ENCODE measurements around the gene NF1.

NF1 gene

GRCh38 chr17:31113939-31114338 lies 19.2 kb downstream of the NF1 start:
- no peak overlapping the region for H3K4me3 ChIP-seq (ENCODE audit: low read length)
- no peak for TF ChIP-seq CTCF (conservative IDR thresholded peaks at IDR 0.05; ENCODE audit: low read depth, low read length)
- no peak for DNase-seq (ENCODE audit: low read depth)

DNA sequence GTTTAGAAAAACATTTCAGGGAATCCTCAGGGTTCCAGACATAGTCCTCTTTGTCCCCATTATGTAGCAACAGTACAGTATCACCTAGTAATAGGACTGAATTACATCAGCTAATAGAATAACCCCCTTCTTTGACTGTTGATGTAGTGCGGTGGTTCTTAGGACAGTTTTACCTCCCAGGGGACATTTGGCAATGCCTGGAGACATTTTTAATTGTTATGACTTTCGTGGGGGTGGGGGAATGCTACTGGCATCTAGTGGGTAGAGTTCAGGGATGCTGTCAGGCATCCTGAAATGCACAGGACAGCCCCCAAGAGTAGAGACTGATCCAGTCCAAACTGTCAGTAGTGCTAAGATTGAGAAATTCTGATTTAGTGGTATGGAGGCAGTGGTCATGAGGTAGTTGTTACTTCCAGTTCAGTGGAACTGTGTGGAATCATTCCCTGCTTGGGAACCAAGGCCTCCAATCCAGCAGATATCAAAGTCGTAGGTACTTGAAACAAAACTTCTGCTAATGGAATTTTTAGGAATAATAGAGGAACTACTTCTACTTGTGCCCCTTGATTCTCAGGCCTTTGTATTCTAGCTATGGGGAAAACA lies 20.3 kb downstream of the NF1 start:
- TF ChIP-seq CTCF (conservative IDR thresholded peaks at IDR 0.05; ENCODE audit: low read depth, low read length), result no peak
- no peak for DNase-seq (ENCODE audit: low read depth)
- H3K4me3 ChIP-seq (ENCODE audit: low read length), result no peak overlapping the region

GRCh38 chr17:31116167-31116566 lies 21.4 kb downstream of the NF1 start:
- no peak for TF ChIP-seq CTCF (conservative IDR thresholded peaks at IDR 0.05; ENCODE audit: low read depth, low read length)

GRCh38 chr17:31122746-31123145 lies 28.0 kb downstream of the NF1 start:
- TF ChIP-seq CTCF (conservative IDR thresholded peaks at IDR 0.05; ENCODE audit: low read depth, low read length), result no peak
- no peak overlapping the region for H3K4me3 ChIP-seq (ENCODE audit: low read length)
- DNase-seq (ENCODE audit: low read depth), result no peak

More at GRCh38 chr17:31116167-31116566, 21.4 kb downstream of the NF1 start:
- no peak overlapping the region for H3K4me3 ChIP-seq (ENCODE audit: low read length)
- no peak for DNase-seq (ENCODE audit: low read depth)

- no peak for DNase-seq (ENCODE audit: low read depth)
- H3K4me3 ChIP-seq (ENCODE audit: low read length), result no peak overlapping the region
- TF ChIP-seq CTCF (conservative IDR thresholded peaks at IDR 0.05; ENCODE audit: low read depth, low read length), result no peak
These were observed 31.5 kb downstream of the NF1 start for GRCh38 chr17:31126318-31126717.

GRCh38 chr17:31128241-31128640 lies 33.5 kb downstream of the NF1 start:
- no peak for TF ChIP-seq CTCF (conservative IDR thresholded peaks at IDR 0.05; ENCODE audit: low read depth, low read length)
- H3K4me3 ChIP-seq (ENCODE audit: low read length), result no peak overlapping the region
- no peak for DNase-seq (ENCODE audit: low read depth)
